K562 (cell line): Measurements from ENCODE around the gene SUPT5H. TPM values are rescaled to one million over a fixed set of nuclear protein-coding genes. Genes with fewer than 3 reads are reported as not detected.

Experiments used
- CEBPG ChIP-seq, 3 experiments: fragments of 200-800 bp in 1 of 3; sonication (Bioruptor generic) in 1 of 3; sonication (generic) in 1 of 3; formaldehyde crosslinking in 1 of 3; IDR thresholded peaks in 2 of 3; conservative IDR thresholded peaks in 1 of 3; 2 replicates each; pipeline versions ENCODE4 v1.6.1 to v1.8.0; 2016 to 2022; ENCODE audit warnings: missing compliant biosample characterization in 2 of 3, missing genetic modification characterization in 2 of 3, mild to moderate bottlenecking in 1 of 3, missing genetic modification reagents in 1 of 3
- FOXA3 ChIP-seq, 2 experiments: fragments of 450-650 bp in 1 of 2; sonication (generic) in 1 of 2; formaldehyde crosslinking; IDR thresholded peaks in 1 of 2; conservative IDR thresholded peaks in 1 of 2; 2 replicates each; pipeline versions ENCODE4 v1.4.0 to v1.8.0; 2020 to 2022; ENCODE audit warnings: mild to moderate bottlenecking in 2 of 2, missing genetic modification reagents in 1 of 2
- GATAD2B ChIP-seq: fragments of 450-650 bp; IDR thresholded peaks from 2 replicates; pipeline ENCODE4 v1.6.1; 2017; ENCODE audit warnings: mild to moderate bottlenecking, borderline replicate concordance
- KLF1 ChIP-seq: fragments of 450-650 bp; IDR thresholded peaks from 2 replicates; pipeline ENCODE4 v1.6.1; 2016; ENCODE audit warnings: missing genetic modification characterization, missing compliant biosample characterization
- MED1 ChIP-seq: sonication (generic); formaldehyde crosslinking; IDR thresholded peaks from 2 replicates; pipeline ENCODE4 v1.8.1; 2023; ENCODE audit warnings: missing genetic modification reagents, borderline replicate concordance
- POLR3G ChIP-seq: IDR thresholded peaks from 2 replicates; pipeline ENCODE4 v1.6.1; 2011; ENCODE audit not compliant: insufficient read length, insufficient replicate concordance; ENCODE audit errors: extremely low read depth
- TAF15 ChIP-seq: fragments of 200-400 bp; formaldehyde crosslinking; IDR thresholded peaks from 2 replicates; pipeline ENCODE4 v1.6.1; 2017; ENCODE audit warnings: mild to moderate bottlenecking, low read depth, low read length, moderate library complexity
- TRIM24 ChIP-seq, 2 experiments: fragments of 450-650 bp; IDR thresholded peaks; 2 replicates each; pipeline ENCODE4 v1.6.1; 2016
- ZEB2 ChIP-seq: fragments of 450-650 bp; IDR thresholded peaks from 2 replicates; pipeline ENCODE4 v1.6.1; 2016
- ZNF24 ChIP-seq: fragments of 450-650 bp; IDR thresholded peaks from 2 replicates; pipeline ENCODE4 v1.6.1; 2016
- ZNF263 ChIP-seq: sonication (generic); formaldehyde crosslinking; IDR thresholded peaks from 2 replicates; pipeline ENCODE4 v1.8.0; 2022; ENCODE audit warnings: mild to moderate bottlenecking, missing genetic modification reagents, borderline replicate concordance
- ZNF41 ChIP-seq: fragments of 250-450 bp; sonication (Bioruptor Pico); conservative IDR thresholded peaks from 2 replicates; pipeline ENCODE4 v1.4.0; 2020; ENCODE audit warnings: mild to moderate bottlenecking
- polyA plus RNA-seq, 8 experiments: library from polyadenylated mRNA; depleted of rRNA in 4 of 8; stranded (reverse) in 5 of 8; unstranded in 3 of 8; fragments of >200 nt; fragmentation: Nextera tagmentation in 2 of 8; fragmentation: Illumina TruSeq in 1 of 8; extraction: Ambion mirVana in 2 of 8; extraction: Trizol in 1 of 8; gene quantifications; 2 replicates each; pipeline versions ENCODE4 v1.2.1 to v1.2.3, GENCODE V29; 2011 to 2014; ENCODE audit warnings: inconsistent platforms in 1 of 8, missing spikeins in 1 of 8
- total RNA-seq, 7 experiments: library from RNA; depleted of rRNA in 6 of 7; stranded (reverse); fragments of >200 nt in 6 of 7; fragmentation: Illumina TruSeq in 2 of 7; extraction: Trizol in 2 of 7; gene quantifications; 2 replicates each; pipeline versions ENCODE4 v1.2.1 to v1.2.3, GENCODE V29; 2011 to 2021; ENCODE audit warnings: low replicate concordance in 1 of 7
- TF ChIP-seq, protein P1 (sequence below): fragments of 250-450 bp; sonication (Bioruptor Pico); IDR thresholded peaks from 2 replicates; pipeline ENCODE4 v1.5.0; 2021
- TF ChIP-seq, protein P2 (sequence below): fragments of 250-450 bp; sonication (Bioruptor Pico); IDR thresholded peaks from 2 replicates; pipeline ENCODE4 v1.5.1; 2021; ENCODE audit warnings: mild to moderate bottlenecking
- TF ChIP-seq, protein P3 (sequence below): fragments of 450-650 bp; formaldehyde crosslinking; IDR thresholded peaks from 2 replicates; pipeline ENCODE4 v1.4.0; 2022; ENCODE audit warnings: missing genetic modification characterization
- TF ChIP-seq, protein P4 (sequence below): sonication (generic); formaldehyde crosslinking; IDR thresholded peaks from 2 replicates; pipeline ENCODE4 v1.8.1; 2023; ENCODE audit warnings: missing genetic modification reagents, mild to moderate bottlenecking, borderline replicate concordance
- TF ChIP-seq, protein P5 (sequence below): fragments of 250-450 bp; sonication (Bioruptor Pico); IDR thresholded peaks from 2 replicates; pipeline ENCODE4 v1.8.0; 2022; ENCODE audit warnings: inconsistent platforms

SUPT5H gene
- total and polyA plus RNA-seq, 9 of the 15 experiments (the other 6 are each of a cell fraction or from before 2014, with no cell fraction given): 13.3 to 85.9 (median 35.9) TPM

DNA sequence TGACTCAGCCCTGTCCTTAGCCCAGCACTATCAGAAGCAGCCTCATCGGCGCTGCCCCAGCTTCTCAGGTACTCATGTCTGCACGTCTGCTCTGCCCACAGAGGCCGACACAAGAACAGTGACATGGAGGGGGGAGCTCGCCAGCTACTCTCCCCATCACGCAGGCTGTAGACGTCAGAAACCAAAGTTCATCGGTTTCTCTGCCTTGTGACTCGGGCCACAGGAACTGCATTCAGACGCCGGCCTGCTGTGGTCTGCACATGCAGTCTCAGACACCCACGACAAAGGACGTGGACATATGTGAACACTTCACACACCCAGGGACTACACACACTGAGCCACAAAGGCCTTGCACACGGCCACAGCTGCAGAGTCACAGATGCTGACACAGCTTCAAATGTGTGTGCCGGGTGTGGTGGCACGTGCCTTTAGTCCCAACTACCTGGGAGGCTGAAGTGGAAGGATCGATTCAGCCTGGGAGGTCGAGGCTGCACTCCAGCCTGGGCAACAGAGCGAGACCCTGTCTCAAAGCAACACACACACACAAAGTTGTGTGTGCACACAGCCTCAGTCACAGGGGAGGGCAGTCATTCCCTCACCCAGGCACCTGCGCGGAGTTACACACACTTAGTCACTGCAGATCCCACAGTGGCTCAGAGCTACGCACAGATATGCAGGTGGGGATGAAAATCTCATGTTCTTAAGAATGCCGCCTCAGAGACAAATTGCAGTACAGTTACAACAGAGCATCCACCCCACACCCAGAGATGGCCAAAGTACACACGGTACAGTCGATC is 43.6 kb upstream of the SUPT5H start (continued):
- TF ChIP-seq, protein P1, sequence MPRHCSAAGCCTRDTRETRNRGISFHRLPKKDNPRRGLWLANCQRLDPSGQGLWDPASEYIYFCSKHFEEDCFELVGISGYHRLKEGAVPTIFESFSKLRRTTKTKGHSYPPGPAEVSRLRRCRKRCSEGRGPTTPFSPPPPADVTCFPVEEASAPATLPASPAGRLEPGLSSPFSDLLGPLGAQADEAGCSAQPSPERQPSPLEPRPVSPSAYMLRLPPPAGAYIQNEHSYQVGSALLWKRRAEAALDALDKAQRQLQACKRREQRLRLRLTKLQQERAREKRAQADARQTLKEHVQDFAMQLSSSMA (CRISPR knock-in tag): no peak
- TF ChIP-seq ZNF41 (CRISPR knock-in tag) (no peak), FOXA3 (CRISPR knock-in tag; conservative IDR thresholded peaks at IDR 0.05 in 1 of 2, IDR thresholded peaks at IDR 0.05 in 1 of 2) (no peak), KLF1 (no peak), GATAD2B (no peak), TRIM24 (IDR thresholded peaks at IDR 0.05) (0 out of 4 replicates have a peak, but pooled peaks of 1 of the 2 experiments have one; percentile 8), ZNF24 (no peak), ZEB2 (no peak), POLR3G (no peak), MED1 (CRISPR knock-in tag) (no peak), CEBPG (CRISPR knock-in tag; IDR thresholded peaks at IDR 0.05) (peak; percentile 68), CEBPG (tag; conservative IDR thresholded peaks at IDR 0.05 in 1 of 2, IDR thresholded peaks at IDR 0.05 in 1 of 2) (no peak), TAF15 (no peak), ZNF263 (CRISPR knock-in tag) (0 out of 2 replicates have a peak, but pooled peaks have one; percentile 5)
- TF ChIP-seq, protein P2, sequence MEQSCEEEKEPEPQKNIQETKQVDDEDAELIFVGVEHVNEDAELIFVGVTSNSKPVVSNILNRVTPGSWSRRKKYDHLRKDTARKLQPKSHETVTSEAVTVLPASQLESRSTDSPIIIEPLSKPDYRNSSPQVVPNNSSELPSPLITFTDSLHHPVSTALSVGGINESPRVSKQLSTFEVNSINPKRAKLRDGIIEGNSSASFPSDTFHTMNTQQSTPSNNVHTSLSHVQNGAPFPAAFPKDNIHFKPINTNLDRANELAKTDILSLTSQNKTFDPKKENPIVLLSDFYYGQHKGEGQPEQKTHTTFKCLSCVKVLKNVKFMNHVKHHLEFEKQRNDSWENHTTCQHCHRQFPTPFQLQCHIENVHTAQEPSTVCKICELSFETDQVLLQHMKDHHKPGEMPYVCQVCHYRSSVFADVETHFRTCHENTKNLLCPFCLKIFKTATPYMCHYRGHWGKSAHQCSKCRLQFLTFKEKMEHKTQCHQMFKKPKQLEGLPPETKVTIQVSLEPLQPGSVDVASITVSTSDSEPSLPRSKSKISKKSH (CRISPR knock-in tag): no peak
- TF ChIP-seq, protein P3, sequence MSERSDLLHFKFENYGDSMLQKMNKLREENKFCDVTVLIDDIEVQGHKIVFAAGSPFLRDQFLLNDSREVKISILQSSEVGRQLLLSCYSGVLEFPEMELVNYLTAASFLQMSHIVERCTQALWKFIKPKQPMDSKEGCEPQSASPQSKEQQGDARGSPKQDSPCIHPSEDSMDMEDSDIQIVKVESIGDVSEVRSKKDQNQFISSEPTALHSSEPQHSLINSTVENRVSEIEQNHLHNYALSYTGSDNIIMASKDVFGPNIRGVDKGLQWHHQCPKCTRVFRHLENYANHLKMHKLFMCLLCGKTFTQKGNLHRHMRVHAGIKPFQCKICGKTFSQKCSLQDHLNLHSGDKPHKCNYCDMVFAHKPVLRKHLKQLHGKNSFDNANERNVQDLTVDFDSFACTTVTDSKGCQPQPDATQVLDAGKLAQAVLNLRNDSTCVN: 0 out of 2 replicates have a peak, but pooled peaks have one; percentile 78
- TF ChIP-seq, protein P4, sequence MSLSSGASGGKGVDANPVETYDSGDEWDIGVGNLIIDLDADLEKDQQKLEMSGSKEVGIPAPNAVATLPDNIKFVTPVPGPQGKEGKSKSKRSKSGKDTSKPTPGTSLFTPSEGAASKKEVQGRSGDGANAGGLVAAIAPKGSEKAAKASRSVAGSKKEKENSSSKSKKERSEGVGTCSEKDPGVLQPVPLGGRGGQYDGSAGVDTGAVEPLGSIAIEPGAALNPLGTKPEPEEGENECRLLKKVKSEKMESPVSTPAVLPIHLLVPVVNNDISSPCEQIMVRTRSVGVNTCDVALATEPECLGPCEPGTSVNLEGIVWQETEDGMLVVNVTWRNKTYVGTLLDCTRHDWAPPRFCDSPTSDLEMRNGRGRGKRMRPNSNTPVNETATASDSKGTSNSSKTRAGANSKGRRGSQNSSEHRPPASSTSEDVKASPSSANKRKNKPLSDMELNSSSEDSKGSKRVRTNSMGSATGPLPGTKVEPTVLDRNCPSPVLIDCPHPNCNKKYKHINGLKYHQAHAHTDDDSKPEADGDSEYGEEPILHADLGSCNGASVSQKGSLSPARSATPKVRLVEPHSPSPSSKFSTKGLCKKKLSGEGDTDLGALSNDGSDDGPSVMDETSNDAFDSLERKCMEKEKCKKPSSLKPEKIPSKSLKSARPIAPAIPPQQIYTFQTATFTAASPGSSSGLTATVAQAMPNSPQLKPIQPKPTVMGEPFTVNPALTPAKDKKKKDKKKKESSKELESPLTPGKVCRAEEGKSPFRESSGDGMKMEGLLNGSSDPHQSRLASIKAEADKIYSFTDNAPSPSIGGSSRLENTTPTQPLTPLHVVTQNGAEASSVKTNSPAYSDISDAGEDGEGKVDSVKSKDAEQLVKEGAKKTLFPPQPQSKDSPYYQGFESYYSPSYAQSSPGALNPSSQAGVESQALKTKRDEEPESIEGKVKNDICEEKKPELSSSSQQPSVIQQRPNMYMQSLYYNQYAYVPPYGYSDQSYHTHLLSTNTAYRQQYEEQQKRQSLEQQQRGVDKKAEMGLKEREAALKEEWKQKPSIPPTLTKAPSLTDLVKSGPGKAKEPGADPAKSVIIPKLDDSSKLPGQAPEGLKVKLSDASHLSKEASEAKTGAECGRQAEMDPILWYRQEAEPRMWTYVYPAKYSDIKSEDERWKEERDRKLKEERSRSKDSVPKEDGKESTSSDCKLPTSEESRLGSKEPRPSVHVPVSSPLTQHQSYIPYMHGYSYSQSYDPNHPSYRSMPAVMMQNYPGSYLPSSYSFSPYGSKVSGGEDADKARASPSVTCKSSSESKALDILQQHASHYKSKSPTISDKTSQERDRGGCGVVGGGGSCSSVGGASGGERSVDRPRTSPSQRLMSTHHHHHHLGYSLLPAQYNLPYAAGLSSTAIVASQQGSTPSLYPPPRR (CRISPR knock-in tag): no peak
- TF ChIP-seq, protein P5, sequence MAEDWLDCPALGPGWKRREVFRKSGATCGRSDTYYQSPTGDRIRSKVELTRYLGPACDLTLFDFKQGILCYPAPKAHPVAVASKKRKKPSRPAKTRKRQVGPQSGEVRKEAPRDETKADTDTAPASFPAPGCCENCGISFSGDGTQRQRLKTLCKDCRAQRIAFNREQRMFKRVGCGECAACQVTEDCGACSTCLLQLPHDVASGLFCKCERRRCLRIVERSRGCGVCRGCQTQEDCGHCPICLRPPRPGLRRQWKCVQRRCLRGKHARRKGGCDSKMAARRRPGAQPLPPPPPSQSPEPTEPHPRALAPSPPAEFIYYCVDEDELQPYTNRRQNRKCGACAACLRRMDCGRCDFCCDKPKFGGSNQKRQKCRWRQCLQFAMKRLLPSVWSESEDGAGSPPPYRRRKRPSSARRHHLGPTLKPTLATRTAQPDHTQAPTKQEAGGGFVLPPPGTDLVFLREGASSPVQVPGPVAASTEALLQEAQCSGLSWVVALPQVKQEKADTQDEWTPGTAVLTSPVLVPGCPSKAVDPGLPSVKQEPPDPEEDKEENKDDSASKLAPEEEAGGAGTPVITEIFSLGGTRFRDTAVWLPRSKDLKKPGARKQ (CRISPR knock-in tag): no peak
